ENCODE measurements around the gene SEPTIN10.
"Not testable (repeated sequence)": the region's sequence is repeated elsewhere in the genome, so short reads cannot be mapped to it uniquely, and the experiment has no call there.

The SEPTIN10 gene

DNA sequence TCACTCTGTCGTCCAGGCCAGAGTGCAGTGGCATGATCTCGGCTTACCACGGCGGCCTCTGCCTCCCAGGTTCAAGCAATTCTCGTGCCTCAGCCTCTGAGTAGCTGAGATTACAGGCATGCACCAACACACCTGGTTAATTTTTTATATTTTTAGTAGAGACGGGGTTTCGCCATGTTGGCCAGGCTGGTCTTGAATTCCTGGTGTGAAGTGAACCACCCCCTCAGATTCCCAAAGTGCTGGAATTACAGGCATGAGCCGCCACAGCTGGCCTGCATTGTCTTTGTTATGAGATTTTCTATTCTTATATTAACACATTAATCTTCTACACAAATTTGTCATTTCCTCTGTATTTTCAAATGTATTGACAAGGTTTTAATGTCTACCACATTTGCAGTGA, 75.2 kb downstream of the SEPTIN10 start:
- DNase-seq = no peak

DNA sequence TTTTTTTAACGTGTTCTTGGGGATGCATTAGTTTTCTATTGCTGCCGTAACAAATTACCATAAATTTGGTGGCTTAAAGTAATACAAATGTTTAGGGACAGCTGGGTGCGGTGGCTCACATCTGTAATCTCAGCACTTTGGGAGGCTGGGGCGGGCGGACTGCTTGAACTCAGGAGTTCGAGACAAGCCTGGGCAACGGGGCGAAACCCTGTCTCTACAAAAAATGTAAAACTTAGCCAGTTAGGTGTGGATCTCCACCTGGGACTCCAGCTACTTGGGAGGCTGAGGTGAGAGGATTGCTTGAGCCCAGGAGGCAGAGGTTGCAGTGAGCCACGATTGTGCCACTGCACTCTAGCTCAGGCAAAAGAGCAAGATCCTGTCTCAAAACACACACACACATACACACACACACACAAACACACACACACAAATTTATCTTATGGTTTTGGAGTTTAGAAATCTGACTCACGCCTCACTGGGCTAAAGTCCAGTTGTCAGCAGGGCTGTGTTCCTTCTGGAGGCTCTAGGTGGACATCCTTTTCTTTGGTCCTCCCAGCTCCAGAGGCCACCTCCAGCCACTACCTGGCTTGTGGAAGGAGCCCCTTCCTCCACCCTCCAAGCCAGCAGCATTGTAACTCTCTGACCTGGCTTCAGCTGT, 76.1 kb downstream of the SEPTIN10 start:
- DNase-seq = no peak

DNA sequence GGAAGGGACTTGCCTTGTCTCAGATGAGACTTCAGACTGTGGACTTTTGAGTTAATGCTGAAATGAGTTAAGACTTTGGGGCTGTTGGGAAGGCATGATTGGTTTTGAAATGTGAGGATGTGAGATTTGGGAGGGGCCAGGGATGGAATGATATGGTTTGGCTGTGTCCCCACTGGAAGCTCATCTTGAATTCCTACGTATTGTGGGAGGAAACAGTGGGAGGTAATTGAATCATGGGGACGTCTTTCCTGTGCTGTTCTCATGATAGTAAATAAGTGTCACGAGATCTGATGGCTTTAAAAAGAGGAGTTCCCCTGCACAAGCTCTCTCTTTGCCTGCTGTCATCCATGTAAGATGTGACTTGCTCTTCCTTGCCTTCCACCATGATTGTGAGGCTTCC, 77.2 kb downstream of the SEPTIN10 start:
- not testable (repeated sequence) for DNase-seq

DNA sequence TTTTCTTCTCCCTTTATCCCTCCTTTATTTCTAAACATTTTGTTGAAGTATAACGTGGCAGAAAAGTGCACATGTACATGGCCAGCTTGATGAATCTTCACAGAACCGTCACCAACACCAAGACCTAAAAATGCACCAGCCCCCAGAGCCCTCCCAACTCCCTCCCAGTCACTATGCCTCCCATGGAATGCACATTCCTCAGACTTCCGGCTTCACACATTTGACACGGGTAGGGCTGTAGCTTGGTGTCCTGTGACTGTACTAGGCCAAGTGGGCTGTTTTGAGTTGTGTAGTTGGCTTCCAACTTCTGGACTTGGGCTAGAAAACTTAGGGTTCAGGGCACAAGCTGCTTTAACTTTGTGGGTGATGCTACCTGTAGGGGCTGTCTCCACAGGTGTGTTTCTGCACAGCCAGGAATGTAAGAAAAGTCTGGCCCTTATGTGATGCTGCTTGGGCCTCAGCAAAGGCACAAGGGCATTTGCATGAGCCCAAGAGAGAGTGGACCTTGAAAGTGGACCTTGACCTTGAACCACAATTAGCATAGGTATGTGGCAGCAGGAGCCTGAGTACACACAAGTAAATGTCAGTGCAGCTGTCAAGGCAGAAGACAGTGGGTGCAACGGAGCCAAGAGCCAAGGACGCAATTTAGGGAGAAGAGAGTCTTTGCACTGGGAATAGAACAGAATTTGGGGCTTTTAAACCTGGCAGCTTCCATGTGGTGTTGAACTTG, 78.4 kb downstream of the SEPTIN10 start:
- DNase-seq = no peak

DNA sequence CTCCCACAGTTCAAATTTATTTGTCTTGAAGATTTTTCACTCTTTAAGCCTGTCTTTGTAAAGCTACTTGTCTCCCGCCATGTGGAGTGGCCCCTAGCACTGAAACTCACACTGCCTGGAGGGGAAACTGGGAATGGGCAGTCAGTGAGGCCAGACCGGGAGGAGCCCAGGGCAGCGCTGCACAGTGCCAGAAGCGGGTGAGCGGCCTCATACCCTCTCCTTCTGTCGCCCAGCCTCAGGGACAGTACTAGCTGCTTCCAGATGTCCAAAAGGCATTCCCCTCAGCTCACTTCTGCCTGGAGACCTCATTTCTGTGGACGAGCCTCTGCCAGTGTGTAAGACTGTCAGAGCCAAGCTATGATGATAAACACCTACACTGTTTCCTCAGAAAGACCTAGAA, 79.9 kb downstream of the SEPTIN10 start:
- DNase-seq = no peak

DNA sequence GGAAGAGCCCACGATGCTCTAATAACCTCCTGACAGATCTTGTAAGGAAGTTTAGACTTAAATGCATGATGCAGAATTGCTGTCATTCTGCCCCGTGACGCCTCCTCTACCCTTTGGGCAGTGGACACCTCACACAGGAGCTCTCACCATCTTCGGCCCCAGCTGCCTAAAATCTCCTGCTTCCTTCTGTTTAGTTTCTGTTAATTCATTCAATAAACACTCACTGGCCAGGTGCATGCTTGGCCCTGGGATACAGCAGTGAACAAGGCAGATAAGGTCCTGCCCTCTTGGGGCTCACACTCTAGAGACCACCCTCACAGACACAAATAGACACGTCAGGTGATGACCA, 81.1 kb downstream of the SEPTIN10 start:
- DNase-seq = no peak

DNA sequence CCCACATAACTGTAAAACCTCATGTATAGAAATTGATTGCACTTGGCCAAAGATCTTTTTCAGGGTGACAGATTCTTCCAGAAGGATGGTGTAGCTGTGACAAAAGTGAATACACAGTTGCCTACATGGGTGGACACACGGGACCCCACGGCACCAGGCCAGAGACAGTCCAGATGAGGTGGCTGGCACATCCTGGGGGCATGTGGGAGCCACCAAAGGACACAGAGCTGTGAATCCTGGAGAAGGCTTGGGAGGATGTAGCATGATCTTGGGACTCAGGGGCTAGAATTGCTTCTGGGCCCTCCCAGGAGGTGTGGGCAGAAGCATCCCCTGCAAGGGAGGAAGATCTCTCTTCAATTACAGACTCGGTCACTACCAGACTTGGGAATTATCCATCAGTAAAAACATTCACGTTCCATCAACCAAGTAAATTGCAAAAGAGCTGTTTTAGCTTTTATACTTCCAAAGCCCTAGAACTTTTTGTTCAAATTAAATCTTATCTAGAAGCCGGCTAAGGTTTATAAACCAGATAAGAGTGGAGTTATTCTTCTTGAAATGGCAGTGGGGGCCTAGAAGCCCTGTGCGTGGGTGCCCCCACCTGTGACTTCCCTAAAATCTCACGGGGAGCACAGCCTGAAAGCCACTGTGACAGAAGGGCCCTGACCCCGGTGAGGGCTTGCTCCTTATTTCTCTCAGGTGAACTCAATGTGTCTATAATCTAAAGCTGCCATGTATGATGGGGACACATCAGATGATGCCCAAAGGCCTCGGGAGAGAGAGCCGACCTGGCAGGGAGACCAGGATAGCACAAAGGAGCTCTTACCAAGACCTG, 81.7 kb downstream of the SEPTIN10 start:
- no peak for DNase-seq

DNA sequence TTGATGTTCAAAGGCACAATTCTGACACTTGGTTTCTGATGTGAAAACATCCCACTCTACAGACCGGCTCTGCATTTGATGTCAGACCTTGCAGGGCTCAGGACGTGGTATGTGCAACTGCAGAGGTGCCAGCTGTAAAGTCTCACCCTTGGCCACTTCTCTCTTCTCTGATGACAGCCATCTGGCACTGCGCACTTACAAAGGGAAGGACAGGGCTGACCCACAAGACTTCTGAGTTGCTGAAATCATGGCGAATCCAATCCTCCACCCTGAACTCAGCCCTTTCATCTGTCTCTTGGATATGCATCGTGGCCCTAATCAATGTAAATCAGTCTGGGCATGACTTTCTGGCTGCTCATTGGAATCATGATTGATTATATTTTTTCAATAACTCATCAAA, 82.5 kb downstream of the SEPTIN10 start:
- DNase-seq = no peak

DNA sequence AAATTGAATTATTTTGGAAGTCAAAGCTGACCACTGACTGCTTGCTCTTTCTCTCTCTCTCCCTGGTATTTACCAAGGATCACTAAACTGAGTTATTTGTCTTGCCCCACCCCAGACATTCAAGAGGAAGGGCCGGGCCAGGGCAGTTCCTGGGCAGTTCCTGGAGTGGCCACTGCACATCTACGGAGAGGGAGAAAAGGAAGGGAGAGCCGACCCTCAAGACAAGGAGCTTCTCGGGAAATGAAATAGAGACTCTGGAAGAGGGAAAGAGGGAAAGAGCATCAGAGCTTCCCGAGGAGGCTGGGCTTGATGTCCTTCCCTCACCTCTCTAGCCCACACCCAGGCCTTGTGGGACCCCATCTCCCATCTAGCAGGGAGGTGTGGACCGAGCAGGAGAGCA, 83.1 kb downstream of the SEPTIN10 start:
- no peak for DNase-seq

DNA sequence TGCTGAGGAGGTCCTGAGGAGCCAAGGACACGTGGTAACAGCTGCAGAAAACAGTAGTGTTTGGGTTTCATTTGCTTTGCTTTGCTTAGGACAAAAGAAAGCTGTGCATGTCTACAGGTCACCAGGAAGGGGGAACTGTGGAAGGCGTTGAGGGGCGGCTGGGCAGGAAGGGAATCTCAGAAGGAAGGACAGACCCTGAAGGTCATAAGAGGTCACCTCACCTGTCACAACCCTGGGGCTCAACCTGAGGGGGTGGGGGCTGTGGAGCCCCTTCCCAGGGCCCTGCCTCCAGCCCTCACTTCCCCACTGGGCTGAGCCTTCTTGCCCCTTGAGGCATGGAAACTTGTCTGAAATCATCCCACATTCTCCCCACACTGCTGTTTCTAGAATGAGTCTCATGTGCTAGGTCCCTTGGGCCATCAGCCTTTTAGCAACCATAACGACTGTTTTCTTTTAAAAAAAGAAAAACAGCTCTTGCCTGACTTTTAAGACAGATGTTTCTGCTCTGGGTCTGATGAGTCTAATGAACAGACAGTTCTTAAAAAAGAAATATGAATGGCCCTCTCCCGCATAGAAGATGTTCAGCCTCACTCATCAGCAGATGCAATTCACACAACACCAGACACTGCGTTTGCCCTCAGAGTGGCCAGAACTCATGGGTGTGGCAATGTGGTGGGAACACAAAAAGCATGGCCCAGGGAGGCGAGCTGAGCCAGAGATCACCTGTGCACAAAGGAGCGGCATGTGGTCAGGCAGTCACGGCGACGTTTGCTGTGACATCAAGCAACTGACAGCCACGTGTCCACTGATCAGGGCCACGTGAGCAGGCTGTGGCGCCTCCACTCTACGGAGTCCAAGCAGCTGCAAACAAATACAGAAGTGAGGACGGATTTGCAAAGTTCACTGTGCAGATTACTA, 84.0 kb downstream of the SEPTIN10 start:
- DNase-seq = no peak

DNA sequence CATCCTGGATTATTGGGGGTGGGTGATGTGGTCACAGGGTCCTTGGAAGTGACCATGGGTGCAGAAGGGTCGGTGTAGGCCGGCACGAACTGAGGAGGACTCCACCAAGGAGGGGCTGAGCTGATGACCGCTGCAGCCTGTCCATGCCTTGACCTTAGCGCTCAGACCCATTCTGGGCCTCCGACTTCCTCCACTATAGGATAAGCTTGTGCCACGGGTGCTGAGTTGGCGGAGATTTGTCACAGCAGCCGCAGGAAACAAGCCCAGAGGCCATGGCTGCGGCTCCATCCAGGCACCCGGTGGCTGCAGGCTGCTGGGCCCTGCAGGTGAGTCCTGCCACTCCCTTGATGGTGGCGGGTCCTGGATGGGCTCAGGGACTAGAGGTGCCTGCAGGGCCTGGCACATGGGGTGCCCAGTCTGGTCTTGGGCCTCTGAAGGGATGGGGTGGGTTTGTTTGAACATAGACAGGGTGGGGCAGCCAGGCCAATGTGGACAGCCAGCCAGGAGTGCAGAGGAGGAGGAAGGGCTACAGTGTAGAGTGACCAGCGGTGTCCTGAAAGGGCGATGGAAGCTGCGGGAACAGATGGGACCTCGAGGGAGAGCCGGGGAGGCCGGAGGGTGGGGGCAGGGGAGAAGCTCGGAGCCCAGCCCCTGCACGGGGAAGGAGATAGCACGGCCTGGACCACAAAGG, 84.8 kb downstream of the SEPTIN10 start:
- DNase-seq = no peak

DNA sequence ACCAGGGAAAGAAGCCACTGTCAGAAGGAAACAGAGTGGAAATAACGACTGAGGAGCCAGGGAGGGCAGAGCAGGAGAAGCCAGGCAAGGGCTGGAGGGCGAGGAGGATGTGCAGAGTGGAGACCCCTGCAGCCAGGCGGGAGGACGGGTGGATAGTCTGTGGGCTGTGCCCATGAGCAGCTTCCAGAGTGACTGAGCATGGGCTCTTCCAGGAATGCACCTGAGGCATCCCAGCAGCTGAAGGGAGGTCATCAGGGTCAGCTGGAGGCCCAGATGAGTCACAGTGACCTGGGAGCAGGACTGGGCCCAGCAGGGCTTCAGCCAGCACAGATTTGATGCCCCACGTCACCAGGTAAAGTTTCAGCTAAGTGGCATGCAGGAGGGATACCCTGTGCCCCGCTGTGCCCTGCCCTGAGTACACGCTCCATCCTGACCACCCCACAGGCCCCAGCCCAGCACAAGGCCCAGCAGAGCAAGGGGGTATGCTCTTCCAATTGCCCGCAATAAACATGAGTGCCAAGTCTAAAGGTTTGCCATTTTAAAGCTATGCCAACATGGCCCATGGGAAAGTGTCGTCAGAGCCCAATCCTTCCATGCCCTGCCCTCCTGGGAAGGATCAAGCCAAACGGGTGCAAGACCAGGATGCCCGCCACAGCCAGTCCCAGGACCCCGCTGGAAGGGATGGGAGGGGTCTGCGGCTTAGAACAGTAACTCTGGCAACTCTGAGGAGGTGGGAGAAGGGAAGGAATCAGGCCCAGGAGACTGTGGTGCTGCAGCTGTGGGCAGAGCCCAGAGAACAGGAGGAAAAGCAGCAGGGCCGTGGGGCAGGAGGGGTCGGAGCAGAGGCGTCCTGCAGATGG, 85.7 kb downstream of the SEPTIN10 start:
- no peak for DNase-seq

DNA sequence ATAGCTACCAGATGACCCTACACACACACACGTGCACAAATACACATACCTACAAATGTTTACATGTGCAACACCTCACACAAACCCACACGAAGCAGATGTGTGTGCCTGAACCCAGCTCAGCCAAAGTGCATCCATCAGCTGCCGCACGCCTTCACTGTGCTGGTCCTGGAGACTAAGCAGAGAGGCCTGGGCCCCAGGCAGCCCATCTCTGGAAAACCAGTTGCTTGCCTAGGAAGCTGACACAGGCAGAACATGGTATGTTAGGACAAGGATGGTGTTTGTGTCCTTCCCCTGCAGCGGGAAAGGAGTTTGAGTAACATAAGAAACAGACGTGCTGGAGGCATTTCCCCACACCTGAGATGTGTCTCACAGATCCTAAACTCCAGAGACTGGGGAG, 86.7 kb downstream of the SEPTIN10 start:
- DNase-seq = no peak

DNA sequence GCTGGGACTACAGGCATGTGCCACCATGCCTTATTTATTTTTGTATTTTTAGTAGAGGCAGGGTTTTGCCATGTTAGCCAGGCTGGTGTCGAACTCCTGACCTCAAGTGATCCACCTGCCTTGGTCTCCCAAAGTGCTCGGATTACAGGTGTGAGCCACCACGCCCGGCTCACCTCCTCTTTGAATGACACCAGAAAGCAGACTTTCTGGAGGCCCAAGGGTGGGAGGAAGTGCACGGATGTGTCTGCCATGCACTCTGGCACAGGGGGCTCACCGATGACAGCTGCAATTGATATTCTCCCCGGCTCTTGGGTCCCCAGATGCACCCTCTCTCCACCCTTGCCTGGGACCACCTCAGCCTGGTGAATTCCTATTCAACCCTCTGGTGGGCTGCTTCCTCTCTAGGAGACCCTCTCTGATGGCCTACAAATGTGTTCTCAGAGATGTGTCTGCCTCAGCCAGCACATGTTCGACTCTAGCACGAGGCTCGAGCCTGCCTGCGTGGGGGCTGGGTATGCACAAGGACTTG, 87.3 kb downstream of the SEPTIN10 start:
- no peak for DNase-seq

DNA sequence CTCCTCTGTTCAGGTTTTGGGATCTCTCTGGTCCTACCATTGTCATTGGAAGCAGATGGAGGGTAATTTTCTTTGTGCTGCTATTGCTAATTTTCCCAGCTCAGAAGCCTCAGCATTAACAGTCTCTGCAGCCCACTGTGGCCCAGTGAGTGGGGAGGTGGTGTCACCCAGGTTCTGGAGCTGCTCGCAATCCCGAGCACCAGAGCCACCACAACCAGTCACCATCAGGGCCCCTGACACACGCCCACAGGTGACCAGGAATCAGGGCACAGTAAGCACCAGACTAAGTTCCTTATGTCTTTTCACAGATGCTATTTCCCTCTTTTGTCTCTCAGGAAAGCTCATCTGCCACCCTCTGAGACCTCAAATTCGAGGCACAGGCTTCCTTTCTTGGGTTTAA, 87.9 kb downstream of the SEPTIN10 start:
- DNase-seq = no peak

DNA sequence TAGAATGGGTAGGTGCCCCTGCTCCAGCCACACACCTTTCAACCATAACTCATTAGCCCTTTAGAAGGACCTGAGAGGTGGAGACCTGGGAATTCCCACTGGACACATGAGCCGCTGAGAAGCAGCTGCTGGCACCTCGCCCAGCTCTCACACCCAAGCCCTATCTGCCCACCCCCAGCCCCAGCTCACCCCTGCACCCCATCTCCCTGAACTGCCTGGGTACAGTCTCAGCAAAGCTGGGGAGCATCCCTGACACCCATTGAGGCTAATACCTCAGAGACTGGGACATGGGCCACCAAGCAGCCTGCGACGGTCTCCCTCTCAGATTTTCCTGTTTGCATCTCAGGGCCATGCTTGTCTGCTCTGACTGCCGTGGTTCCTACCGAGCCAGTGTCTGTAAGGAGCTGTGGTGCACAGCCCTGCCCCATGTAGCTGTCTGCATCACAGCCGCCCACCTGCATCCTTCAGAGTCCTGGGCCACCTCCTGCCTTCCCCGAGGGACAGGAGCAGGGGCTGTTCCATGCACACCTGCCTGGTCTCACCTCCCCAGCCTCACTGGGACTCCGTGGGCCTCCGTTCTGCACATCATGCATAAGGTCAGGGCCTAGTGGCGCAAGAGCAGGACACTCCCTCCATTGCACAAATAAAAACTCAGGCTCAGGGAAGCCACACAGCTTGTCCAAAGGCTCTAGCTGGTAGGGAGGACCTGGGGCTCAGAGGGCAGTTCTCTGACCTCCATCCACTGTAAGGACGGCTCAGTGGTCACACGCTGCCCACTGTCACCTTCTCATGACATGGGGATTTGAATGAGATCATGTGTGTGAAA, 90.0 kb downstream of the SEPTIN10 start:
- DNase-seq = no peak

DNA sequence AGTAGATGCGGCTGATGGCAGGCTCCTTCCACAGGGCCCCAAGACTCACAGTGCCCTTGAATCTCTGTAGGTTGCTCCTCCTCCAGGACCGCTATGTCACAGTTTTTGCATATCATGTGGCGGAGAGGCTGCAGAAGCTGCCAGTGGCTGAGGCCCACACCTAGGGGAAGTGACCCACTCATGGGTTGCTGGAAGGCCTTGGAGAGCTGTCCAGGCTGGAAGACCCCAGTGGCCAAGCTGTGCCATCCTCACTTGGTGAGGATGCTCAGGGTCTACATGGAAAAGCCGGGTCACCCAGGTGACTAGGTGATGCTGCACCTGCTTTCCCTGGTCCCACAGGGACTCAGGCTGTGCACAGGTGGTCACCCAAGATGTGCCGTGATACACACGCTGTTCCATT, 90.6 kb downstream of the SEPTIN10 start:
- DNase-seq = no peak

DNA sequence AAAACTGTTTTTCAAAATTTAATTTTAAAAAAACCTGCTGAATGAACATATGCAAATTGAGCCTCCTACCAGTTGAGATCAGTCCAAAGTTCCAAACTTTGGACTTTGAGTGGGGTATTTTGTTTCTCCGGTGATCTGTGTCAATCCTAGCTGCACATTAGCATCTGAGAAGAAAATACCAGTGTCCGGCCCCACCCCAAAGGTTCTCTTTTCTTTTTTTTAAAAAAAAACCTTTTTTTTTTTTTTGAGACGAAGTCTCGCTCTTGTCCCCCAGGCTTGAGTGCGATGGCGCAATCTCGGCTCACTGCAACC, 91.7 kb downstream of the SEPTIN10 start:
- no peak for DNase-seq

DNA sequence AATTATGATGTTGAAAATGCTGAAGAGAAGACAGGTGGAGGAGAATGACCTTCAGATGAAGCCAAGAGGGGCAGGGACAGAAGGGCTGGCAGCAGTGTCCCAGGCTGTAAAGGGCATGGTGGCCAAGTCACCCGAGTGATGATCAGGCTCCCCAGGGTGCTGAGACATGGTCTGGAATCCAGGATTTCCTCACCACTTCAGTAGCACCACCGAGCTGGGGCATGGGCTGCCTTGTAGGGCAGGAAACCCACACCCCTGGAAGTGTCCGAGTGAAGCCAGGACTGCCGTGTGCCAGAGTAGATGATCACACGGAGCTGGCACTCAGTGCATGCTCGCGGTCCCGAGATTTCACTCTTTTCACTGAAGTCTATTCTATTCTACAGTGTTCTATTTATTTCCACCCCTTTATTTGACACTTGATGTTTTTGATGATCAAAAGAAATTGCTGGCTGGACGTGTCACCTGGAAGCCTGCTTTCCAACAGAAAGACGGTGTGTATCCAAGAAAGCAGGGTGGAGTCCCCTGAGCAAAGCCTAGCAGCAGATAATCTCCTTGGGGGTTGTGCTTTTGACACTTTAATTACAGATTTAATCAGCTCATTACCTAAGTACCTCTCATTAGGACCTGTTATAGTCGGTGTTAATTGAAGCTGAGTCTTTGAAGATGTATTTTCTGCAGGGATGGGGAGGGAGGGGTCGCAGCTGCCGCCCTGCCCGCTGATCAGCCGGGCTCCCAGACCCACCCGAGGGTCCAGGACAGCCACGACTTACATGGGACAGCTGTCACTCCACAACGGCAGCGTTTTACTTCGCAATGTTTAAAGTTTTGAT, 92.3 kb downstream of the SEPTIN10 start:
- DNase-seq = peak; percentile 20
